ENCODE data around the gene MPDZ. TPM values are rescaled to one million over a fixed set of nuclear protein-coding genes. Genes with fewer than 3 reads are reported as not detected.

Gene MPDZ
- total and polyA plus RNA-seq, 2 experiments from 2014 or later = 33.0 to 43.1 TPM

DNA sequence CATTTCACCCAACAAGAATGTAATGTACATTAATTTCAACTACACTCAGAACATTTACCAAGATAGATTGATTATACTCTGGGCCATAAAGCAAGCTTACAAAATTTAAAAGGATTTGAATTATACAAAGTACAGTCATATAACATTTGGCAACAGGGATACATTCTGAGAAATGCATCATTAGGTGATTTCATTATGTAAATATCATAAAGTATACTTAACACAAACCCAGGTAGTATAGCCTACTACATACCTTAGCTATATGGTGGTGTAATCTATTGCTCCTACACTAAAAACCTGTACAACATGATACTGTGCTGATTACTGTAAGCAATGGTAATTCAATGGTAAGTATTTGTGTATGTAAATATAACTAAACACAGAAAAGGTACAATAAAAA lies 202.9 kb downstream of the MPDZ start (continued):
- TF ChIP-seq, protein P1, sequence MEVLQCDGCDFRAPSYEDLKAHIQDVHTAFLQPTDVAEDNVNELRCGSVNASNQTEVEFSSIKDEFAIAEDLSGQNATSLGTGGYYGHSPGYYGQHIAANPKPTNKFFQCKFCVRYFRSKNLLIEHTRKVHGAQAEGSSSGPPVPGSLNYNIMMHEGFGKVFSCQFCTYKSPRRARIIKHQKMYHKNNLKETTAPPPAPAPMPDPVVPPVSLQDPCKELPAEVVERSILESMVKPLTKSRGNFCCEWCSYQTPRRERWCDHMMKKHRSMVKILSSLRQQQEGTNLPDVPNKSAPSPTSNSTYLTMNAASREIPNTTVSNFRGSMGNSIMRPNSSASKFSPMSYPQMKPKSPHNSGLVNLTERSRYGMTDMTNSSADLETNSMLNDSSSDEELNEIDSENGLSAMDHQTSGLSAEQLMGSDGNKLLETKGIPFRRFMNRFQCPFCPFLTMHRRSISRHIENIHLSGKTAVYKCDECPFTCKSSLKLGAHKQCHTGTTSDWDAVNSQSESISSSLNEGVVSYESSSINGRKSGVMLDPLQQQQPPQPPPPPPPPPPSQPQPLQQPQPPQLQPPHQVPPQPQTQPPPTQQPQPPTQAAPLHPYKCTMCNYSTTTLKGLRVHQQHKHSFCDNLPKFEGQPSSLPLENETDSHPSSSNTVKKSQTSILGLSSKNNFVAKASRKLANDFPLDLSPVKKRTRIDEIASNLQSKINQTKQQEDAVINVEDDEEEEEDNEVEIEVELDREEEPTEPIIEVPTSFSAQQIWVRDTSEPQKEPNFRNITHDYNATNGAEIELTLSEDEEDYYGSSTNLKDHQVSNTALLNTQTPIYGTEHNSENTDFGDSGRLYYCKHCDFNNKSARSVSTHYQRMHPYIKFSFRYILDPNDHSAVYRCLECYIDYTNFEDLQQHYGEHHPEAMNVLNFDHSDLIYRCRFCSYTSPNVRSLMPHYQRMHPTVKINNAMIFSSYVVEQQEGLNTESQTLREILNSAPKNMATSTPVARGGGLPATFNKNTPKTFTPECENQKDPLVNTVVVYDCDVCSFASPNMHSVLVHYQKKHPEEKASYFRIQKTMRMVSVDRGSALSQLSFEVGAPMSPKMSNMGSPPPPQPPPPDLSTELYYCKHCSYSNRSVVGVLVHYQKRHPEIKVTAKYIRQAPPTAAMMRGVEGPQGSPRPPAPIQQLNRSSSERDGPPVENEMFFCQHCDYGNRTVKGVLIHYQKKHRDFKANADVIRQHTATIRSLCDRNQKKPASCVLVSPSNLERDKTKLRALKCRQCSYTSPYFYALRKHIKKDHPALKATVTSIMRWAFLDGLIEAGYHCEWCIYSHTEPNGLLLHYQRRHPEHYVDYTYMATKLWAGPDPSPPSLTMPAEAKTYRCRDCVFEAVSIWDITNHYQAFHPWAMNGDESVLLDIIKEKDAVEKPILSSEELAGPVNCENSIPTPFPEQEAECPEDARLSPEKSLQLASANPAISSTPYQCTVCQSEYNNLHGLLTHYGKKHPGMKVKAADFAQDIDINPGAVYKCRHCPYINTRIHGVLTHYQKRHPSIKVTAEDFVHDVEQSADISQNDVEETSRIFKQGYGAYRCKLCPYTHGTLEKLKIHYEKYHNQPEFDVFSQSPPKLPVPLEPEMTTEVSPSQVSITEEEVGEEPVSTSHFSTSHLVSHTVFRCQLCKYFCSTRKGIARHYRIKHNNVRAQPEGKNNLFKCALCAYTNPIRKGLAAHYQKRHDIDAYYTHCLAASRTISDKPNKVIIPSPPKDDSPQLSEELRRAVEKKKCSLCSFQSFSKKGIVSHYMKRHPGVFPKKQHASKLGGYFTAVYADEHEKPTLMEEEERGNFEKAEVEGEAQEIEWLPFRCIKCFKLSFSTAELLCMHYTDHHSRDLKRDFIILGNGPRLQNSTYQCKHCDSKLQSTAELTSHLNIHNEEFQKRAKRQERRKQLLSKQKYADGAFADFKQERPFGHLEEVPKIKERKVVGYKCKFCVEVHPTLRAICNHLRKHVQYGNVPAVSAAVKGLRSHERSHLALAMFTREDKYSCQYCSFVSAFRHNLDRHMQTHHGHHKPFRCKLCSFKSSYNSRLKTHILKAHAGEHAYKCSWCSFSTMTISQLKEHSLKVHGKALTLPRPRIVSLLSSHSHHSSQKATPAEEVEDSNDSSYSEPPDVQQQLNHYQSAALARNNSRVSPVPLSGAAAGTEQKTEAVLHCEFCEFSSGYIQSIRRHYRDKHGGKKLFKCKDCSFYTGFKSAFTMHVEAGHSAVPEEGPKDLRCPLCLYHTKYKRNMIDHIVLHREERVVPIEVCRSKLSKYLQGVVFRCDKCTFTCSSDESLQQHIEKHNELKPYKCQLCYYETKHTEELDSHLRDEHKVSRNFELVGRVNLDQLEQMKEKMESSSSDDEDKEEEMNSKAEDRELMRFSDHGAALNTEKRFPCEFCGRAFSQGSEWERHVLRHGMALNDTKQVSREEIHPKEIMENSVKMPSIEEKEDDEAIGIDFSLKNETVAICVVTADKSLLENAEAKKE (CRISPR knock-in tag; IDR thresholded peaks at IDR 0.05) = no peak
- no peak for TF ChIP-seq ZNF331 (CRISPR knock-in tag; IDR thresholded peaks at IDR 0.05; ENCODE audit: low read depth)
- TF ChIP-seq CREB1 (CRISPR knock-in tag; IDR thresholded peaks at IDR 0.05; ENCODE audit: low read depth) = no peak
- TF ChIP-seq ZNF114 (CRISPR knock-in tag; IDR thresholded peaks at IDR 0.05) = no peak
- TF ChIP-seq POLR2AphosphoS5 (IDR thresholded peaks at IDR 0.05; ENCODE audit: low read depth) = no peak

DNA sequence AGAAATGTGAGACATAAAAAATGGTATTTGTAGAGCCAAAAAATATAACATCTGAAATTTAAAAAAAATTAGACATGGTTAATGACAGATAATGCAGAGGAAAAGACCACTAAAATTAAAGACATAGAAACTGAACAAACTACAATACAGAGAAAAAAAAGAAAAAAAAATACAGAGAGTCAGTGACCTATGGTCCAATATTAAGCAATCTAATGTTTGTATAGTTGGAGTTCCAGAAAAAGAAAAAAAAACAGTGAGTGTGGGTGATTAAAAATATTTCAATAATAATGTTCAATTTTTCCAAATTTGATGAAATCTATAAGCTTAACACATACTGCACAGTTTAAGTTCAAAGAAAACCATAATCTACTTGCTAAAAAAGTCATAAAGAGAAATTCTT lies 207.6 kb downstream of the MPDZ start:
- H3K36me3 ChIP-seq (ENCODE audit: insufficient read depth) = no peaks in the 10 kb centered on the region
- H3K4me2 ChIP-seq = no peak overlapping the region
- no peaks in the 10 kb centered on the region for H3K27me3 ChIP-seq (ENCODE audit: insufficient read depth)
- Mint-ChIP-seq H3K36me3 (ENCODE audit: low read depth) (no peaks in the 10 kb centered on the region), H3K27me3 (ENCODE audit: insufficient read depth, low read depth, poor library complexity) (no peaks in the 10 kb centered on the region), H3K4me1 (peaks cover 6% of the 10 kb centered on the region; the same call in 2 of the 3 replicates), H3K27ac (no peak overlapping the region), H3K4me3 (no peak overlapping the region), H3K9me3 (no peaks in the 10 kb centered on the region)
- no peak for ATAC-seq
- H2AFZ ChIP-seq = no peak overlapping the region
- no peak overlapping the region for H3K4me3 ChIP-seq
- H3K4me1 ChIP-seq (ENCODE audit: insufficient read depth) = no peaks in the 10 kb centered on the region
- H4K20me1 ChIP-seq (replicated peaks; ENCODE audit: insufficient read depth) = no peaks in the 10 kb centered on the region
- H3F3A ChIP-seq (replicated peaks; ENCODE audit: low read depth) = no peaks in the 10 kb centered on the region
- H3K27ac ChIP-seq (ENCODE audit: low read depth) = no peak overlapping the region
- no peaks in the 10 kb centered on the region for H3K79me2 ChIP-seq (replicated peaks; ENCODE audit: insufficient read depth)
- no peaks in the 10 kb centered on the region for H3K9me2 ChIP-seq (ENCODE audit: insufficient read depth)
- no peak for TF ChIP-seq EZH2 (IDR thresholded peaks at IDR 0.05; ENCODE audit: low read depth, unreplicated experiment)
- TF ChIP-seq, protein P2, sequence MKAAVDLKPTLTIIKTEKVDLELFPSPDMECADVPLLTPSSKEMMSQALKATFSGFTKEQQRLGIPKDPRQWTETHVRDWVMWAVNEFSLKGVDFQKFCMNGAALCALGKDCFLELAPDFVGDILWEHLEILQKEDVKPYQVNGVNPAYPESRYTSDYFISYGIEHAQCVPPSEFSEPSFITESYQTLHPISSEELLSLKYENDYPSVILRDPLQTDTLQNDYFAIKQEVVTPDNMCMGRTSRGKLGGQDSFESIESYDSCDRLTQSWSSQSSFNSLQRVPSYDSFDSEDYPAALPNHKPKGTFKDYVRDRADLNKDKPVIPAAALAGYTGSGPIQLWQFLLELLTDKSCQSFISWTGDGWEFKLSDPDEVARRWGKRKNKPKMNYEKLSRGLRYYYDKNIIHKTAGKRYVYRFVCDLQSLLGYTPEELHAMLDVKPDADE (IDR thresholded peaks at IDR 0.05) = no peak
- no peak for TF ChIP-seq POLR2AphosphoS5 (IDR thresholded peaks at IDR 0.05; ENCODE audit: low read depth)
- TF ChIP-seq, protein P3, sequence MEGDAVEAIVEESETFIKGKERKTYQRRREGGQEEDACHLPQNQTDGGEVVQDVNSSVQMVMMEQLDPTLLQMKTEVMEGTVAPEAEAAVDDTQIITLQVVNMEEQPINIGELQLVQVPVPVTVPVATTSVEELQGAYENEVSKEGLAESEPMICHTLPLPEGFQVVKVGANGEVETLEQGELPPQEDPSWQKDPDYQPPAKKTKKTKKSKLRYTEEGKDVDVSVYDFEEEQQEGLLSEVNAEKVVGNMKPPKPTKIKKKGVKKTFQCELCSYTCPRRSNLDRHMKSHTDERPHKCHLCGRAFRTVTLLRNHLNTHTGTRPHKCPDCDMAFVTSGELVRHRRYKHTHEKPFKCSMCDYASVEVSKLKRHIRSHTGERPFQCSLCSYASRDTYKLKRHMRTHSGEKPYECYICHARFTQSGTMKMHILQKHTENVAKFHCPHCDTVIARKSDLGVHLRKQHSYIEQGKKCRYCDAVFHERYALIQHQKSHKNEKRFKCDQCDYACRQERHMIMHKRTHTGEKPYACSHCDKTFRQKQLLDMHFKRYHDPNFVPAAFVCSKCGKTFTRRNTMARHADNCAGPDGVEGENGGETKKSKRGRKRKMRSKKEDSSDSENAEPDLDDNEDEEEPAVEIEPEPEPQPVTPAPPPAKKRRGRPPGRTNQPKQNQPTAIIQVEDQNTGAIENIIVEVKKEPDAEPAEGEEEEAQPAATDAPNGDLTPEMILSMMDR (conservative IDR thresholded peaks at IDR 0.05; ENCODE audit: low read depth in 2 of 2) = no peak
- no peak for TF ChIP-seq NANOG (IDR thresholded peaks at IDR 0.05; ENCODE audit: borderline replicate concordance)
- no peak for TF ChIP-seq STAT1 (IDR thresholded peaks at IDR 0.05; ENCODE audit: unreplicated experiment)
- no peak for TF ChIP-seq EZH2phosphoT487 (IDR thresholded peaks at IDR 0.05; ENCODE audit: unreplicated experiment)
- TF ChIP-seq, protein P4, sequence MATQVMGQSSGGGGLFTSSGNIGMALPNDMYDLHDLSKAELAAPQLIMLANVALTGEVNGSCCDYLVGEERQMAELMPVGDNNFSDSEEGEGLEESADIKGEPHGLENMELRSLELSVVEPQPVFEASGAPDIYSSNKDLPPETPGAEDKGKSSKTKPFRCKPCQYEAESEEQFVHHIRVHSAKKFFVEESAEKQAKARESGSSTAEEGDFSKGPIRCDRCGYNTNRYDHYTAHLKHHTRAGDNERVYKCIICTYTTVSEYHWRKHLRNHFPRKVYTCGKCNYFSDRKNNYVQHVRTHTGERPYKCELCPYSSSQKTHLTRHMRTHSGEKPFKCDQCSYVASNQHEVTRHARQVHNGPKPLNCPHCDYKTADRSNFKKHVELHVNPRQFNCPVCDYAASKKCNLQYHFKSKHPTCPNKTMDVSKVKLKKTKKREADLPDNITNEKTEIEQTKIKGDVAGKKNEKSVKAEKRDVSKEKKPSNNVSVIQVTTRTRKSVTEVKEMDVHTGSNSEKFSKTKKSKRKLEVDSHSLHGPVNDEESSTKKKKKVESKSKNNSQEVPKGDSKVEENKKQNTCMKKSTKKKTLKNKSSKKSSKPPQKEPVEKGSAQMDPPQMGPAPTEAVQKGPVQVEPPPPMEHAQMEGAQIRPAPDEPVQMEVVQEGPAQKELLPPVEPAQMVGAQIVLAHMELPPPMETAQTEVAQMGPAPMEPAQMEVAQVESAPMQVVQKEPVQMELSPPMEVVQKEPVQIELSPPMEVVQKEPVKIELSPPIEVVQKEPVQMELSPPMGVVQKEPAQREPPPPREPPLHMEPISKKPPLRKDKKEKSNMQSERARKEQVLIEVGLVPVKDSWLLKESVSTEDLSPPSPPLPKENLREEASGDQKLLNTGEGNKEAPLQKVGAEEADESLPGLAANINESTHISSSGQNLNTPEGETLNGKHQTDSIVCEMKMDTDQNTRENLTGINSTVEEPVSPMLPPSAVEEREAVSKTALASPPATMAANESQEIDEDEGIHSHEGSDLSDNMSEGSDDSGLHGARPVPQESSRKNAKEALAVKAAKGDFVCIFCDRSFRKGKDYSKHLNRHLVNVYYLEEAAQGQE (IDR thresholded peaks at IDR 0.05; ENCODE audit: unreplicated experiment) = no peak
- no peak for DNase-seq (ENCODE audit: low spot score)

Data from GM23338 (cell line).